ENCODE results near the gene PCDH9.
A peak's percentile ranks its signal among the peaks of the same experiment; 100 is the strongest.
"Not testable (repeated sequence)": the region's sequence is repeated elsewhere in the genome, so short reads cannot be mapped to it uniquely, and the experiment has no call there.

Gene PCDH9

GRCh38 chr13:66886264-66886663 lies 343.9 kb downstream of the PCDH9 start:
- TF ChIP-seq CTCF (IDR thresholded peaks at IDR 0.05; ENCODE audit: insufficient read depth, low read depth, low read length, missing control alignments): no peak
- DNase-seq (ENCODE audit: low read depth): peak; percentile 1
- no peak overlapping the region for H3K4me3 ChIP-seq (ENCODE audit: low read length)

GRCh38 chr13:66881170-66881569 lies 349.0 kb downstream of the PCDH9 start:
- DNase-seq (ENCODE audit: low read depth); H3K4me3 ChIP-seq (ENCODE audit: low read length): not testable (repeated sequence)

- no peak for TF ChIP-seq CTCF (IDR thresholded peaks at IDR 0.05; ENCODE audit: insufficient read depth, low read depth, low read length, missing control alignments)
- DNase-seq (ENCODE audit: low read depth): no peak
- no peak overlapping the region for H3K4me3 ChIP-seq (ENCODE audit: low read length)
These were observed 350.1 kb downstream of the PCDH9 start for GRCh38 chr13:66879988-66880387.

- DNase-seq (ENCODE audit: low read depth): no peak
- no peak for TF ChIP-seq CTCF (IDR thresholded peaks at IDR 0.05; ENCODE audit: insufficient read depth, low read depth, low read length, missing control alignments)
- H3K4me3 ChIP-seq (ENCODE audit: low read length): no peak overlapping the region
These were observed 354.9 kb downstream of the PCDH9 start for GRCh38 chr13:66875264-66875663.

GRCh38 chr13:66864627-66865026 lies 365.5 kb downstream of the PCDH9 start:
- DNase-seq (ENCODE audit: low read depth): no peak
- TF ChIP-seq CTCF (IDR thresholded peaks at IDR 0.05; ENCODE audit: insufficient read depth, low read depth, low read length, missing control alignments): no peak
- no peak overlapping the region for H3K4me3 ChIP-seq (ENCODE audit: low read length)

- TF ChIP-seq CTCF (IDR thresholded peaks at IDR 0.05; ENCODE audit: insufficient read depth, low read depth, low read length, missing control alignments): no peak
- no peak for DNase-seq (ENCODE audit: low read depth)
- no peak overlapping the region for H3K4me3 ChIP-seq (ENCODE audit: low read length)
These were observed 369.2 kb downstream of the PCDH9 start for GRCh38 chr13:66860878-66861417.

GRCh38 chr13:66859934-66860877 lies 369.9 kb downstream of the PCDH9 start:
- no peak for DNase-seq (ENCODE audit: low read depth)
- no peak for TF ChIP-seq CTCF (IDR thresholded peaks at IDR 0.05; ENCODE audit: insufficient read depth, low read depth, low read length, missing control alignments)
- H3K4me3 ChIP-seq (ENCODE audit: low read length): no peak overlapping the region

All from epithelial cell of esophagus (primary cell).